Activated CD8-positive, alpha-beta memory T cell treated with anti-CD3 and anti-CD28 coated beads for 4 hours (primary cell): ENCODE measurements around the gene BOD1L2.

ENCODE experiments used
- DNase-seq, 2 donors: peaks; one replicate each; pipeline ENCODE4 v3.0.0-alpha.2; 2020; ENCODE audit warnings: low read depth in 2 of 2

The BOD1L2 gene

DNA sequence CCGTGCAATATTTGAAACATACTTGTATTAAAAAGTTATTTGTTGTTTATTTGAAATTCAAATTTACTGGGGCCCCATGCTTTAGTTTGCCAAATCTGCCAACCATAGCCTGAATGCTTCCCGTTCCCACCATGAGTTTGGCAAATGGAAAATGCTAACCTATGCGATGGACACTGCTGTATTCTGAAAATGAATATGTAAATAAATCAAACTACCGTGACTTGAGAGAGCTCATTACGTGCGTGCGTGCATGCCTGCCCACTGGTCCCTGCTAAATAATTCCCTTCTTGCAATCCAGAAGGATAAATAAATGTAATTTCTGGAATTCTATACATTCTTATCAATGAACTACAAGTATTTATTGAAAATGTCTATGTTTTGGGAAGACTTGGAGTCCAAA lies 3.2 kb downstream of the BOD1L2 start:
- DNase-seq: no peak

DNA sequence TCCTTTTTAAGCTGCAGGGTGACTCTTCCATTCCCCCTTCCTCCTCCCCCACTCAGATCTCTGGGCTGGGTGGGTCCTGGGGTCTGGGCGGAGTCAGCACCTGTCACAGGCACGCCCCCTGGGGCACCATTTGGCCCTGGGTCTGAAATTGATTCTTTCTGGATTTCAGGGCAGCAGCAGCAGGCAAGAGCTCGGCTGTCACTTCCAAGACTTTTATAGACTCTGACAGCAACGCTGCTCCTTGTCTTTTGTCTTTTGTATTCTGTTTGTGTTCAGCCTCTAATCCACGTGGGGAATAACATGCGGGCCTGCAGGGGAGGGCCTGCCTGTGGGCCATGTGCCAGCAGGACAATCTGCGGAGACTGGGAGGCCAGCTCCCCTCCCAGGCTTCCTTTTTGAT lies 3.9 kb downstream of the BOD1L2 start:
- DNase-seq: no peak

DNA sequence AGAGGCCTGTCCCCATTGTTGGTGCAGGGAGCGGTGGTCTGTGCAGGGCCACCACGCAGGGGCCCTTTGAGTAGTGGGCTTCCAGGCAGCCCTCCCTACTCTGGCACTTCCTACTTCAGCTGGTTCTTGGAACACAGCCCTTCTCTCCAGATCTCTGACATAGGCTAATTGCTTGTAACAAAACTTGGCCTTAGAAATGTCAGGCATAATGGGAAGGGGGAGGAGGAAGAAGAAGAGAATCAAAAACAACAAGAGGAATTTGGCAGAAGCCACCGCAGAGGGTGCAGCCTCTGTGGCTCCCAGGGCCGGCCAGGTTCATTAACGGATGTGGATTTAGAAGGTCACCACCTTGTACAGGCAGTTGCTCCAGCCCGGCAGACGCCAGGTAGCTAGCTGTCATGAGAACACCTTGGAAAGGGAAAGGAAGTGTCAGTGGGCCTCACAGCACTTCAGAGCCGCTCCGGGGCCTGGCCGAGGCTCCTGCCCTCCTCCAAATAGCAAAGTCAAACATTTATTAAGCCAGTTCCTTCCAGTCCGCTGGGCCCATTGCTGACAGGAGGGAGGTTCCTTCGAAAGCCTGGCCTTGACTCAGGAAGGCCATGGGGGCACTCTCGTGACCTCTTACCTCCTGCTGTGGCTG lies 7.4 kb downstream of the BOD1L2 start:
- no peak for DNase-seq

DNA sequence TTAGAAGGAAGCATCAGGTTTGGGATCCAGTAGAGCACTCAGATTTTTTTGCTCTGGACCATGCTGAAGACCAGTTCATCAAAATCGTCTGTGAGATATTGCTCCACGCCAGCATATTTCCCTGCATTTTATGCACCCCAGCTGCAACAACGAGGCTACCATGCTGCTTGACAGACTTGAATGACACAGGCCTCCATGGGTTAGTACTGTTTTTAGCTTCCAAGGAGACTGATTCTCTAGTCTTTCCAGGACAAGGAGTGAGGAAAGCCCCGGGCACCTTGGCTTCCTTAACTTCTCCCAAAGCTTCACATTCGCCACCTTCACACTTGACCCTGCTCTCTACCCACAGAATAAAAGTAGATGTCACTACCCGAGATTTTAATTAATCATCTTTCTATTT lies 17.5 kb downstream of the BOD1L2 start:
- DNase-seq: no peak

DNA sequence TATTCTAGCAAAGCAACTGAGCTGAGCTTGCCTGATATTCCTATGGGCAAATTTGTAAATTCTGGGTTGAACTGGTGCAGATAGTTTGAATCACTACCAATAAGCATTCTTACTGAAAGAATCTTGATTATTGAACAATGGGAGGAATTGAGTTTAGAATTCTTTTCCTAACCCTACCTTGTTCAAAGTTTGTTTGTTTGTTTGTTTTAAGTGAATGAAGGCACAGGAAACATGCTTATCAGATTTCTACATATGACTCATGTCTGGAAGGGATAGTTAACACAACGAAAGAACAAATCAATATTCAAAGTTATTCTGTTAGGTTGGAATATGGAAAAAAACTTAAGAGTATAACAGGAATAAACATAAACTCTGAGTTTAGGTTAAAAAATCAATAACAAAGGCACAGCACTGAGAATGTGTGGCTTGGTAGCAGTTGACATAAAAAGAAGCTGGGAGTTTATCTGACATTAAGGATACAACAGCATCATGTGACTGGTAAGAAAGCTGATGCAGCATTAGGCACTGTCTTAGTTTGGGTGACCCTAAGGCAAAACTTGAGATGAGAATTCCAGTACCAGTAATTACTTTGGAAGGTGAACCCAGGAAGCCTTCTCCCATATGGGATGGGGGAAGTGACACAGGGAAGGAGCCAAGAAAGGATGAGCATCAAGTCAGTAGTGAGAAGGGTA lies 20.9 kb downstream of the BOD1L2 start:
- no peak for DNase-seq

DNA sequence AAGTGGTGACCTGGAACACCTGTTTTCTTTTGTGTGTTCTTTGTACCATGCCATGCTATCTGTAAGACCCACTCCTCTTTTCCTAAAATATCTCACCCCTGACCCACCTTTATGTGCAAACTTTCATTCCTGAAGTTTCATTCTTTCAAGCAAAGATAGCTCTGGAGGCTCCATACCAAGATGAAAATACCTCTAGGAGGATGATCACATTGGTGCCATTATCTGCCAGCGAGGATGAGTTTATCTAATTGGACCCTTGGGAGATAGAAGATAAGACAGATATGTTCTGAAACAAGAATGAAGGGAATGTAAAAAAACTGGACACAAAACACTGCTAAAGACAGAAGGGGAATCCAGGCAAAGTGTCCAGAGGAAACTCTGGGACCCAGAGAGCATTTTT lies 24.1 kb downstream of the BOD1L2 start:
- DNase-seq: no peak

DNA sequence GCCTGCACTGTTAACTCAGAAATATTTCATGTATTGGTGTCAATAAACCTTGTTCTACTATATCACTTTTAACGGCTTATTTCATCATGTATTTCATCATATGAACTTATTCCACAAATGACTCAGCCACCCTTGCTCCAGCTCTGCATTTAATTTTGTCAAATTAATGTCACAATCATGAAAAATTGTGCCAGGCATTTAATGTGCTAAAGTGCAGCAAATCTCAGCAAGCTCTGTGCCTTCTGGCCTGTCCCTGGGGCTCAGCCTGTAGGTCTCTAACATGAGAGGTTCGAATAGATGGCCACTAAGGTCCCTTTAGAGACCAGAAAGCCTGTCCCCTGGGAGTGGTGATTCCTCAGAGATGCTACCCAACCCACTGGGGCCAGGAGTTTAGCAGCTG lies 28.6 kb downstream of the BOD1L2 start:
- no peak for DNase-seq

DNA sequence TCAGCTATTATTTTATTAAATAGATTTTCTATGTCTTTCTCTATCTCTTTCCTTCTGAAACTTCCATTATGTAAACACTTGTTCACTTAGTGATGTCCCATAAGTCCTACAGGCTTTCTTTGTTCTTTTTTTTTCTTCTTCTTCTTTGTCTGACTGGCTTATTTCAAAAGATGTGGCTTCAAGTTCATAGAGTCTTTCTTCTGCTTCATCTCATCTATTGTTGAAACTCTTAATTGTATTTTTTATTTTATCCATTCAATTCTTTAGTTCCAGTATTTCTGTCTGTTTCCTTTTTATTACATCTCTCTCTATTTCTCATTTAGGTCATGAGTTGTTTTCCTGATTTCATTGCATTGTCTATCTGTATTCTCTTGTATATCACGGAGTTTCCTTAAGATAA lies 38.5 kb downstream of the BOD1L2 start:
- no peak for DNase-seq

DNA sequence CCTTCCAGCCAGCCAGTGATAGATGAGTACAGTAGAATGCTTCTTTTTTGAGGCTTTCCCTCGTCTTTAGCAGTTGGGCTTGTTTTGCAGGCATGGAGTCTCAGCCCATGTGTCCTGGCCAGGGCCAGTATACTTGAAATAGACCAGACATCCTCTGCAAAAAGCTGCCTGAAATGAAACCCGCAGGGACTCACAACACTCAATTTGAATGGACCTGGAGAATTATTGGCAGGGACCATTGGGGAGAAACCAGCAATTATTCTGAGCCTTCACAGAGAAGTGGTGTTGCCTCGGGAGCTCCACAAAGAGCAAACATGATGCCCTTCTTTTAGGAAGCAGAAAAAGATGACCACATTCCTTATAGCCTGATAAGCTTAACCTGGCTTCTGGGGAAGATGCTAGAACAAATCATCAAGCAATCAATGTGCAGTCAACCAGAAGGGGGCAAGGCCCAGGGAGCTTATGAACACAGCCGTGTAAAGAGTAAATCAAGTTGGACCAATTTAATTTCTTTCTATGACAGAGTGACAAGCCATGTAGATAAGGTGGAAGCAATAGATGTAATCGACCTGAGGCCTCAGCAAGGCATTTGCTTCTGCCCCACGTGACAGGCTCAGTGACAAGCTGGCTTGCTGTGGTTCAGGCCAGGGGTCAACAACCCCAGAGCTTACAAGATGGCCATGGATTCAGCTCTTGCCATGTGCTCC lies 42.1 kb downstream of the BOD1L2 start:
- DNase-seq: no peak

DNA sequence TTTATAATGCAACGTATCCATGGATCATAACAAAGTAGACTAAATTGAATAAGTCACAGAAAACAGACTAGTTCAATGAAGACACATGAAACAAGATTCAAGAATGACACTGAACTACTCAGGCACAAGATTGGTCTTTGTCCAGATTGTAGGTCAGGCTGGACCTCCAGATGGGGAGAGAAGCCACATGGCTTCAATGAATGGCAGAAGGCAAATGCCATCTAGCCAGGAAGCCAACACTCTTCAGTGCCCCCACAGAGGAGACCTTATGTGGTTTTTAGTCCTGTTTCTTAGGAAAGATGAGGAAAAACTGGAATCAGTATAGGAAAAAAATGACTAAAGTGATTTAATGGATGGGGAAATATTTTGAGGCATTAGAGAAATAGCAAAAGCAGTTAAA lies 43.1 kb downstream of the BOD1L2 start:
- no peak for DNase-seq

DNA sequence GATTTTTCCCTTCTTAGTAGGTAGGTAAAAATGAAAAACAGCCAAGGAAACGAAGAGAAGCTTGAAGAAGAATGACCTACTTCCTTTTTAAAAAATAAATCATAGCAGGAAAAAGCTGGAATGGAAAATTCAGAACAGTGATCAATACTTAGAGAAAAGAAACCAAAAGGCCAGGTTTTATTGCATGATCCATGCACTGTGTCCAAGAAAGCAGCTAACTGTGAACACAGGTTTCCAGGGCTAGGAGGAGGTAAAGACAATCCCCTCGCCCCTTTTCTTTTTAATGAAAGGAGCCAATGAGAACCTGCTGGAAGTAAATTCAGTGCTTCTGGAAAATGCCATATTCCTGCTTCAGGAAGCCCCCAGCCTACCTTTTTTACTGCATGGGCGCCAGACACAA lies 47.2 kb downstream of the BOD1L2 start:
- no peak for DNase-seq

DNA sequence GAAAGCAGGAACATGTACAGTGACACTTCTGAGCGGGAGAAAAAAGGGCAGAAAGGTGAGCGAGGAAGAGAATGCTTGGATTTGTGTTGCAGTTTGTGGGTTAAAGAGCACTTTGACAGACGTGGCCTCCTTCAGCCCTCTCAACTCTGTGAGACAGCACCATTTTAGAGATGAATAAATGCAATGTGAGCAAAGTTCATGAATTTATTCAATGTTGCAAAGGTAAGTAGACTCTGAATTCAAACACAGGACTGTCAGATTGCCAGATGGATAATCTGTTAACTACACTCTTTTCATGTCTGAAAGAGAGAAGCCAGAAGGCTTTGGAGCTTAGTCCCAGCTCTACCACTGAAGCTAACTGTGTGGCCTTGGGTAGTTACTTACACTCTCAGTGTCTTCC lies 47.7 kb downstream of the BOD1L2 start:
- DNase-seq: no peak

DNA sequence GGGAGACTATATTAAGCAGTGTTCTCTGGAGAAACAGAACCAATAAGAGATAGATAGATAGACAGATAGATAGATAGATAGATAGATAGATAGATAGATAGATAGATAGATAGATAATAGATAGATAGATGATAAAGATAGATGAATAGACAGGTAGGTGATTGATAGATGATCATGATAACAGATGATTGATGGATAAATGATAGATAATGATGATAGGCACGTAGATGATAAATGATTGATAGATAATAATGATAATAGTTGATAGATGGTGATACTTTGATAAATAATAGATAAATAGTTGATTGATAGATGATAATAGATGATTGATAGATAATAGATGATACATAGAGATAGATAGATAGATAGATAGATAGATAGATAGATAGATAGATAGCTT lies 48.5 kb downstream of the BOD1L2 start:
- DNase-seq: no peak

DNA sequence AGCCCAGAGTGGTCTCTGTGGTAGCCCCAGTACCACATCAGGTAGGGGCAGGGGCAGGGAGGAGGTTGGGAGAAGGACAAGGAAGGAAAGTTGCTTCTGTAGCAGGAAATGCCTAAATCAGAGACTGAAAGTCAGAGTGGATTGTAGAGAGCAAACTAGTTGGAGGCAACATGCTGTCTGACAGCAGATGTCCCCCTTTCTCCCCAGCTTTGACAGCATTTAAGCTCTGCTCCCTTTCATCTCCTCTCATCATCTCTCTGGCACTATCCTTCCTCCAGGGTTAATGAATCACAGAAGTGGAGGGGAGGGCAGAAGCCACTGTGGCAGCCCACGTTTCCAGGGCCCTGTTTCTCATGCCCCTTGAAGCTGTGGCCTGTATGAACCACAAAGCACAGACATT lies 50.4 kb downstream of the BOD1L2 start:
- DNase-seq: no peak

DNA sequence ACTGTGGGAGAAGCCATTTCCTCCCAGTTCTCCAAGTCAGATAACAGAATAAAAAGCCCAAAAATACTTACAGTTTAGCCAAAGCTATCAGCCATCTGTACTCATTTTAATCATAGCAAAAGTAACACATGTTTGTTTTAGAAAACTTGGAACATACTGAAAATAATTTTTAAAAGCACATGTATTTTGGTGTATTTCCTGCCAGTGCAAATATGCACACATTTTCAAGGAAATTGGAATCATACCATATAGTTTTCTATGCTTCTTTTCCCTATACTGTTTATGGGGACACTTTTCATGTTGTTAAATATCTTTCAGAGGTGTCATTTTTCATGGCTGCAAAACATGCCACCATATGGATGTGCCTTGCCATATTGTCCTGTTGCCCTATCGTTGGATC lies 51.2 kb downstream of the BOD1L2 start:
- DNase-seq: no peak
